ENCODE data around the gene CHID1.

GRCh38 chr11:953512-953911, 42.9 kb upstream of the CHID1 start:
- TF ChIP-seq CTCF (IDR thresholded peaks at IDR 0.05): no peak
- no peak for TF ChIP-seq POLR2AphosphoS5 (IDR thresholded peaks at IDR 0.05)

All from esophagus muscularis mucosa (tissue), 3 donors.